OCI-LY7 (cell line): ENCODE results near the gene FBXL16. TPM values are rescaled to one million over a fixed set of nuclear protein-coding genes. Genes with fewer than 3 reads are reported as not detected.

Experiments
- BruUV-seq: library from RNA; stranded (reverse); fragments of 400-500 nt; replicated peaks from 2 replicates; lab custom pipeline; 2021; lab: Mats Ljungman, UMichigan
- CTCF ChIA-PET: fragments of 300-600 bp; sonication (Branson Sonifier 250); formaldehyde crosslinking; loops from one replicate; lab custom pipeline; 2022; ENCODE audit warnings: antibody characterized with exemption; ENCODE audit not compliant: unreplicated experiment; lab: Charles Lee
- POLR2A ChIA-PET: fragments of 300-600 bp; sonication (Branson Sonifier 250); formaldehyde crosslinking; loops from one replicate; lab custom pipeline; 2022; ENCODE audit warnings: antibody characterized with exemption; lab: Charles Lee
- DNase-seq: peaks from one replicate; pipeline ENCODE4 v3.0.0-alpha.2; 2015; ENCODE audit warnings: low spot score
- H2AFZ ChIP-seq: fragments of 200-600 bp; sonication (generic), shearing (Covaris generic); 2 replicates; pipeline ENCODE4 v1.6.1; 2014; ENCODE audit warnings: mild to moderate bottlenecking, antibody characterized with exemption, low read length, moderate library complexity
- H3K27ac ChIP-seq: fragments of 200-600 bp; sonication (generic); 2 replicates; pipeline ENCODE4 v1.5.1; 2014; ENCODE audit warnings: mixed run types, low read depth, mild to moderate bottlenecking, moderate library complexity, low read length, inconsistent platforms; ENCODE audit not compliant: poor library complexity, severe bottlenecking
- H3K36me3 ChIP-seq: fragments of 200-600 bp; sonication (generic); 2 replicates; pipeline ENCODE4 v1.6.1; 2014; ENCODE audit warnings: mild to moderate bottlenecking, antibody characterized with exemption, low read length, moderate library complexity, mixed read lengths; ENCODE audit not compliant: insufficient read depth
- H3K4me1 ChIP-seq: fragments of 200-600 bp; sonication (generic); 2 replicates; pipeline ENCODE4 v1.5.1; 2014; ENCODE audit warnings: mild to moderate bottlenecking, low read length; ENCODE audit not compliant: insufficient read depth, poor library complexity, severe bottlenecking
- H3K4me2 ChIP-seq: fragments of 200-600 bp; sonication (generic); 2 replicates; pipeline ENCODE4 v1.6.1; 2014; ENCODE audit warnings: mild to moderate bottlenecking, low read length
- H3K4me3 ChIP-seq: fragments of 200-600 bp; sonication (generic); 2 replicates; pipeline ENCODE4 v1.5.1; 2014; ENCODE audit warnings: mild to moderate bottlenecking, low read depth, low read length; ENCODE audit not compliant: poor library complexity, severe bottlenecking
- H3K79me2 ChIP-seq: fragments of 200-600 bp; sonication (generic); 2 replicates; pipeline ENCODE4 v1.6.1; 2016; ENCODE audit warnings: low read depth, mild to moderate bottlenecking, low read length, moderate library complexity, mixed read lengths; ENCODE audit not compliant: insufficient read depth
- H3K9me2 ChIP-seq: fragments of 200-600 bp; sonication (generic); 2 replicates; pipeline ENCODE4 v1.6.1; 2016; ENCODE audit warnings: mild to moderate bottlenecking, low read length, mixed read lengths; ENCODE audit not compliant: insufficient read depth
- H3K9me3 ChIP-seq: fragments of 200-600 bp; sonication (generic); 2 replicates; pipeline ENCODE4 v1.6.1; 2014; ENCODE audit warnings: mild to moderate bottlenecking, mixed run types, low read length, mixed read lengths
- H4K20me1 ChIP-seq: fragments of 200-600 bp; sonication (generic); 2 replicates; pipeline ENCODE4 v1.6.1; 2014; ENCODE audit warnings: mild to moderate bottlenecking, antibody characterized with exemption, low read length, moderate library complexity, mixed read lengths; ENCODE audit not compliant: insufficient read depth
- EZH2phosphoT487 ChIP-seq: fragments of 200-600 bp; sonication (generic); IDR thresholded peaks from 2 replicates; pipeline ENCODE4 v1.6.1; 2018; ENCODE audit warnings: low read depth, borderline replicate concordance, mild to moderate bottlenecking, mixed run types, antibody characterized with exemption, low read length, moderate library complexity, mixed read lengths
- intact Hi-C: fragments of 100-400 bp; cut with micrococcal nuclease; formaldehyde crosslinking; loops from one replicate; pipeline ENCODE4 v1.10.0; 2022; ENCODE audit not compliant: unreplicated experiment
- total RNA-seq, 2 experiments: library from RNA; depleted of rRNA in 1 of 2; stranded (reverse); fragments of >200 nt in 1 of 2; shearing (Covaris generic) in 1 of 2; gene quantifications; 2 replicates each; pipeline ENCODE4 v1.2.3, GENCODE V29; 2014 to 2022
- TF ChIP-seq, protein P1 (sequence below): fragments of 200-600 bp; sonication (generic); conservative IDR thresholded peaks from 2 replicates; pipeline ENCODE4 v1.5.1; 2014; ENCODE audit warnings: mild to moderate bottlenecking, antibody characterized with exemption, low read length, moderate library complexity, mixed read lengths

FBXL16 gene
- total RNA-seq, 2 experiments from 2014 or later: 0.16 to 0.42 TPM

DNA sequence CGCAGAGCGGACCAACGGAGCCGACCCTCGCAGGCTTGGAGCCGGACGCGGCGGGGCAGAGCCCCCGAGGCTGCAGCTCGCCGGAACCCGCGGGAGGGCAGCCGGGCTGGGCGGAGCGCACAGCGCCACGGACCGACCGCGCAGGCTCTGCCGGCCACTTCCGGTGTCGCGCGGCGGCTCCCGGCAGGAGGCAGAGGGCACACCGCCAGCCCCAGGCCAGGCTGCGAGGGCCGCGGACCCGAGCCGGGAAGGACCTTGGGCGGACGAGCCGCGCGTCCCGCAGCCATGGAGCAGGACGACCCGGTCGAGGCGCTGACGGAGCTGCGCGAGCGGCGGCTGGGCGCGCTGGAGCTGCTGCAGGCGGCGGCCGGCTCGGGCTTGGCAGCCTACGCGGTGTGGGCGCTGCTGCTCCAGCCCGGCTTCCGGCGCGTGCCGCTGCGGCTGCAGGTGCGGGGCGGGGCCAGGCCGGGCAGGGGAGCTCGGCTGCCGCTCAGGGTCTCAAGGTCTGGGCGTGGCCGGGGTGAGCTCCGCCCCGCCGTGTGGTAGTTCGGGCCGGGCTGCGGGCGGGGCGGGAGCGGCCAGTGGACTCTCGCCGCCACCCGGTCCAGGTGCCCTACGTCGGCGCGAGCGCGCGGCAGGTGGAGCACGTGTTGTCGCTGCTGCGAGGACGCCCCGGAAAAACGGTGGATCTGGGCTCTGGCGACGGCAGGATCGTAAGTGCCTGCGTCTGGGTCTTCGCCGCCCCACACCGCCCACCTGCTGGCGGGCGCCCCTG is 15.6 kb upstream of the FBXL16 start, which contains the start of gene ANTKMT:
Gene ANTKMT (plus strand): TSS at position 157 of the 775 bp plus-strand sequence. CDS start 129 bp downstream, at position 286.
- Histone ChIP-seq H2AFZ (peak within 1 kb of the TSS; percentile 31; the same call in 1 of the 2 replicates), H3K4me1 (peaks cover 62% of the 10 kb centered on the region)
- BruUV-seq: no TSS peak

DNA sequence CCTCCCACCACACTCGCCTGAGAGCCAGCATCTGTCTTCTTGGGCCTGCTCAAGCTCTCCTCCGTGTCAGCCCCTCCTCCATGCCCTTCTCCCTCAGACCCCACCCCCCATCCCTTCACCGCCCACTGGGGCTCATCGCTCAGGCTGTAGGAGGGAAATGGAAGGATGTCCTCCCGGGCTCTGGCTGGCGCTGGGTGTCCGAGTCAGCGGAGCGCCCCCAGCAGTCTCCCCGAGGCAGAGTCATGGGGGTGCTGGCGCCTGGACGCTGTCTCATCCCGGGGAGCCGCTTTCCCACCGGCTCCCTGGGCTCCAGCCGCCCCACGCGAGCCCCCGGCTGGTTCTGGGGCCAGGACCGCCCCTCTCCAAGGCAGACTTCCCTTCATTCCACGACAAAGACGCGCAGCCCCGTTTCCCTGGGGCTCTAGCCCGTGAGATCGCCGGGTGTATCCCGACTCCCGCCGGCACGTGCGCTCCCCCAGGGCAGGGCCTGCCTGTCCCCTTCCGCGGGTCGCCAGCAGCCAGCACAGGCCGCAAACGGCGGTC is 14.9 kb upstream of the FBXL16 start:
- TF ChIP-seq, protein P1, sequence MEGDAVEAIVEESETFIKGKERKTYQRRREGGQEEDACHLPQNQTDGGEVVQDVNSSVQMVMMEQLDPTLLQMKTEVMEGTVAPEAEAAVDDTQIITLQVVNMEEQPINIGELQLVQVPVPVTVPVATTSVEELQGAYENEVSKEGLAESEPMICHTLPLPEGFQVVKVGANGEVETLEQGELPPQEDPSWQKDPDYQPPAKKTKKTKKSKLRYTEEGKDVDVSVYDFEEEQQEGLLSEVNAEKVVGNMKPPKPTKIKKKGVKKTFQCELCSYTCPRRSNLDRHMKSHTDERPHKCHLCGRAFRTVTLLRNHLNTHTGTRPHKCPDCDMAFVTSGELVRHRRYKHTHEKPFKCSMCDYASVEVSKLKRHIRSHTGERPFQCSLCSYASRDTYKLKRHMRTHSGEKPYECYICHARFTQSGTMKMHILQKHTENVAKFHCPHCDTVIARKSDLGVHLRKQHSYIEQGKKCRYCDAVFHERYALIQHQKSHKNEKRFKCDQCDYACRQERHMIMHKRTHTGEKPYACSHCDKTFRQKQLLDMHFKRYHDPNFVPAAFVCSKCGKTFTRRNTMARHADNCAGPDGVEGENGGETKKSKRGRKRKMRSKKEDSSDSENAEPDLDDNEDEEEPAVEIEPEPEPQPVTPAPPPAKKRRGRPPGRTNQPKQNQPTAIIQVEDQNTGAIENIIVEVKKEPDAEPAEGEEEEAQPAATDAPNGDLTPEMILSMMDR: peak; percentile 58
- TF ChIP-seq EZH2phosphoT487: no peak
- Histone ChIP-seq H3K9me2 (no peaks in the 10 kb centered on the region), H2AFZ (peak overlapping the region; percentile 31; the same call in 1 of the 2 replicates), H4K20me1 (no peaks in the 10 kb centered on the region), H3K9me3 (no peaks in the 10 kb centered on the region), H3K4me1 (peaks cover 63% of the 10 kb centered on the region), H3K36me3 (0 out of 2 replicates have a peak, but pooled peaks cover 10% of the 10 kb centered on the region), H3K27ac (peak overlapping the region; percentile 93), H3K4me3 (peak overlapping the region; percentile 95), H3K4me2 (peak overlapping the region; percentile 88), H3K79me2 (no peaks in the 10 kb centered on the region)
- BruUV-seq: no TSS peak
- ChIA-PET CTCF (interaction anchor here (0.5 to 0.7 kb wide), 2 partner anchors 20 to 1435 kb away, joined by 4 read pairs; partner anchors contain the start of genes CIAO3 and TRAF7), POLR2A (interaction anchor here (0.5 to 3.2 kb wide), 4 partner anchors 8 to 30 kb away, joined by 3 to 26 read pairs (median 3); partner anchors contain the start of gene WDR24)
- peak; percentile 83 for DNase-seq
- intact Hi-C loops: loop anchor here (2.0 to 5.0 kb wide), 2 partner anchors 18 to 38 kb away; partner anchors contain the start of genes JMJD8 and STUB1

More for the DNA sequence above, 15.6 kb upstream of the FBXL16 start, which contains the start of gene ANTKMT:
- H3K9me3 ChIP-seq: no peaks in the 10 kb centered on the region
- H3K27ac ChIP-seq: peak within 1 kb of the TSS; percentile 93
- H3K9me2 ChIP-seq: no peaks in the 10 kb centered on the region
- ChIA-PET CTCF (interaction anchor here (0.5 to 0.7 kb wide), 2 partner anchors 16 to 1434 kb away, joined by 3 to 4 read pairs; partner anchors contain the start of gene TRAF7), POLR2A (interaction anchor here (0.6 to 3.2 kb wide), 5 partner anchors 9 to 991 kb away, joined by 4 to 26 read pairs (median 5); partner anchors contain the start of genes CHTF18 and RPUSD1)
- no peaks in the 10 kb centered on the region for H3K79me2 ChIP-seq
- DNase-seq: peak; percentile 96
- H3K4me2 ChIP-seq: peak within 1 kb of the TSS; percentile 88
- H3K36me3 ChIP-seq: 0 out of 2 replicates have a peak, but pooled peaks cover 10% of the 10 kb centered on the region
- TF ChIP-seq EZH2phosphoT487: no peak
- TF ChIP-seq, protein P1: no peak
- H4K20me1 ChIP-seq: no peaks in the 10 kb centered on the region
- H3K4me3 ChIP-seq: peak within 1 kb of the TSS; percentile 95
- intact Hi-C loops: loop anchor here (2.0 to 5.0 kb wide), 2 partner anchors 18 to 39 kb away; partner anchors contain the start of genes JMJD8 and STUB1
